HCT116 (cell line): ENCODE measurements around the gene OR7C1. TPM values are rescaled to one million over a fixed set of nuclear protein-coding genes. Genes with fewer than 3 reads are reported as not detected.

Experiments used
- ATAC-seq: fragments of 200-7000 bp; cut with Tn5 transposase; 2 replicates; pipeline ENCODE4 v1.9.1; 2020; ENCODE audit warnings: mild to moderate bottlenecking, moderate library complexity
- BruUV-seq: library from RNA; stranded (reverse); fragments of 400-500 nt; replicated peaks from 2 replicates; lab custom pipeline; 2021; lab: Mats Ljungman, UMichigan
- CTCF ChIA-PET: fragments of 300-600 bp; sonication (Branson Sonifier 250); formaldehyde crosslinking; loops from one replicate; lab custom pipeline; 2021; ENCODE audit warnings: antibody characterized with exemption; lab: Charles Lee
- POLR2A ChIA-PET: fragments of 300-600, 350-600 bp; sonication (Branson Sonifier 250); formaldehyde crosslinking; loops from one replicate; lab custom pipeline; 2021; ENCODE audit warnings: antibody characterized with exemption; lab: Charles Lee
- RAD21 ChIA-PET, 2 experiments: fragments of 300-600 bp; sonication (Branson Sonifier 250); formaldehyde crosslinking; loops; one replicate each; lab custom pipeline; 2023; ENCODE audit warnings: low total read pairs in 2 of 2; ENCODE audit not compliant: uncharacterized antibody in 2 of 2, unreplicated experiment in 2 of 2, low non-redundant PET in 1 of 2; lab: Charles Lee
- DNase-seq: peaks from one replicate; pipeline ENCODE4 v3.0.0-alpha.2; 2010; ENCODE audit warnings: low read depth, low spot score
- H2AFZ ChIP-seq: fragments of 200-600 bp; shearing (Covaris generic), sonication (generic); 2 replicates; pipeline ENCODE4 v1.6.1; 2017; ENCODE audit warnings: low read depth, mixed run types, mixed read lengths, antibody characterized with exemption, low read length; ENCODE audit not compliant: poor library complexity, severe bottlenecking
- H3K27ac ChIP-seq: 2 replicates; pipeline ENCODE4 v1.5.1; 2012; ENCODE audit warnings: low read depth, low read length
- H3K27me3 ChIP-seq: fragments of 200-600 bp; sonication (generic); 2 replicates; pipeline ENCODE4 v1.6.1; 2016; ENCODE audit warnings: mixed run types, low read length, mixed read lengths; ENCODE audit not compliant: insufficient read depth
- H3K36me3 ChIP-seq, 2 experiments: fragments of 200-500 bp in 1 of 2; fragments of 200-600 bp in 1 of 2; sonication (Bioruptor generic) in 1 of 2; sonication (generic) in 1 of 2; 2 replicates each; pipeline versions ENCODE4 v1.5.1 to v1.6.1; 2014 to 2016; ENCODE audit warnings: low read length in 2 of 2, inconsistent platforms in 1 of 2, mixed read lengths in 1 of 2, mixed run types in 1 of 2; ENCODE audit not compliant: insufficient read depth in 2 of 2, control insufficient read depth in 1 of 2
- H3K4me1 ChIP-seq, 2 experiments: fragments of 200-600 bp in 1 of 2; sonication (generic) in 1 of 2; 2 replicates each; pipeline versions ENCODE4 v1.5.1 to v1.6.1; 2012 to 2017; ENCODE audit warnings: low read length in 2 of 2, inconsistent platforms in 1 of 2, mild to moderate bottlenecking in 1 of 2, mixed read lengths in 1 of 2, mixed run types in 1 of 2, moderate library complexity in 1 of 2; ENCODE audit not compliant: insufficient read depth in 2 of 2, control insufficient read depth in 1 of 2
- H3K4me2 ChIP-seq: fragments of 200-600 bp; sonication (generic); 2 replicates; pipeline ENCODE4 v1.6.1; 2017; ENCODE audit warnings: mixed run types, low read length, mixed read lengths
- H3K4me3 ChIP-seq, 2 experiments: fragments of 200-600 bp in 1 of 2; sonication (generic) in 1 of 2; replicated peaks in 1 of 2; 2 replicates each; pipeline ENCODE4 v1.5.1; 2011 to 2016; ENCODE audit warnings: low read length in 2 of 2, control low read depth in 1 of 2, low read depth in 1 of 2, mild to moderate bottlenecking in 1 of 2, mixed read lengths in 1 of 2, mixed run types in 1 of 2
- H3K79me2 ChIP-seq: fragments of 200-600 bp; sonication (generic); 2 replicates; pipeline ENCODE4 v1.6.1; 2017; ENCODE audit warnings: mild to moderate bottlenecking, mixed run types, low read length, moderate library complexity, mixed read lengths; ENCODE audit not compliant: insufficient read depth
- H3K9ac ChIP-seq: fragments of 200-600 bp; sonication (generic); 2 replicates; pipeline ENCODE4 v1.6.1; 2016; ENCODE audit warnings: low read length, mixed read lengths
- H3K9me2 ChIP-seq: fragments of 200-600 bp; sonication (generic), shearing (Covaris generic); 2 replicates; pipeline ENCODE4 v1.6.1; 2017; ENCODE audit warnings: mixed run types, mild to moderate bottlenecking, moderate library complexity; ENCODE audit not compliant: insufficient read depth
- H3K9me3 ChIP-seq, 2 experiments: fragments of 200-500 bp in 1 of 2; fragments of 200-600 bp in 1 of 2; sonication (Bioruptor generic) in 1 of 2; sonication (generic) in 1 of 2; 2 replicates each; pipeline ENCODE4 v1.6.1; 2014 to 2017; ENCODE audit warnings: low read length in 2 of 2, mixed read lengths in 2 of 2, inconsistent platforms in 1 of 2, low read depth in 1 of 2, mild to moderate bottlenecking in 1 of 2, mixed run types in 1 of 2, moderate library complexity in 1 of 2; ENCODE audit not compliant: control insufficient read depth in 1 of 2, insufficient read depth in 1 of 2
- H4K20me1 ChIP-seq: fragments of 200-600 bp; sonication (generic), shearing (Covaris generic); 2 replicates; pipeline ENCODE4 v1.6.1; 2017; ENCODE audit warnings: mixed run types, mild to moderate bottlenecking, moderate library complexity; ENCODE audit not compliant: insufficient read depth
- CEBPB ChIP-seq: IDR thresholded peaks from 2 replicates; pipeline ENCODE4 v1.6.1; 2012; ENCODE audit warnings: low read depth
- ELF1 ChIP-seq: IDR thresholded peaks from 2 replicates; pipeline ENCODE4 v1.6.1; 2012; ENCODE audit warnings: low read depth, borderline replicate concordance
- FOSL1 ChIP-seq: IDR thresholded peaks from 2 replicates; pipeline ENCODE4 v1.6.1; 2012; ENCODE audit warnings: low read depth
- SP1 ChIP-seq: IDR thresholded peaks from 2 replicates; pipeline ENCODE4 v1.6.1; 2012; ENCODE audit warnings: low read depth
- ZBTB33 ChIP-seq: IDR thresholded peaks from 2 replicates; pipeline ENCODE4 v1.6.1; 2011; ENCODE audit warnings: mild to moderate bottlenecking, low read length, moderate library complexity; ENCODE audit not compliant: insufficient replicate concordance; ENCODE audit errors: extremely low read depth
- intact Hi-C: fragments of 100-400 bp; cut with micrococcal nuclease; formaldehyde crosslinking; loops from 2 replicates; pipeline ENCODE4 v1.10.0; 2022
- total RNA-seq: library from RNA; stranded (reverse); gene quantifications from one replicate; pipeline ENCODE4 v1.2.1, GENCODE V29; 2021; ENCODE audit not compliant: unreplicated experiment
- TF ChIP-seq, protein P1 (sequence below), 3 experiments: fragments of 200-600 bp in 1 of 3; sonication (generic) in 1 of 3; IDR thresholded peaks in 2 of 3; conservative IDR thresholded peaks in 1 of 3; 2 replicates each; pipeline ENCODE4 v1.5.1; 2012 to 2017; ENCODE audit warnings: low read depth in 2 of 3, low read length in 2 of 3, antibody characterized with exemption in 1 of 3, borderline replicate concordance in 1 of 3, control low read depth in 1 of 3, mild to moderate bottlenecking in 1 of 3, mixed read lengths in 1 of 3, mixed run types in 1 of 3, moderate library complexity in 1 of 3; ENCODE audit not compliant: insufficient read depth in 1 of 3
- TF ChIP-seq, protein P2 (sequence below): IDR thresholded peaks from 2 replicates; pipeline ENCODE4 v1.6.1; 2012

Gene OR7C1
- total RNA-seq, 1 experiment from 2014 or later, result not detected

DNA sequence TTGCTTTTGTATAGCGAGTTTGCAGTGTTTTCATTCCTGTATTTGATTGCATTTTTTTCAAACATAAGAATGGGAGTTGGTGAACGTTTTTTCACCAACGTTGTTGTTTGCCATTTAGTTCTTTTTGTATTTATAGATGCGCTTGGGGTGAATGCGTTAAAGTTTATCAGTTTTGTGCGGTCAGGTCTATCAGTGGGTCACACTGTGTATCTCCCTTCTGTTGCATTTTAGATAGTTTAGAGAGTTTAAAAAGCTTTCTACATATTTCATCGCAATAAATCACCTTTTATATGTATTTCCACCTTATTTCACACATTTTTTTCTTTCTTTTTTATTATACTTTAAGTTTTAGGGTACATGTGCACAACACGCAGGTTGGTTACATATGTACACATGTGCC lies 16.4 kb downstream of the OR7C1 start (continued):
- TF ChIP-seq, protein P1, sequence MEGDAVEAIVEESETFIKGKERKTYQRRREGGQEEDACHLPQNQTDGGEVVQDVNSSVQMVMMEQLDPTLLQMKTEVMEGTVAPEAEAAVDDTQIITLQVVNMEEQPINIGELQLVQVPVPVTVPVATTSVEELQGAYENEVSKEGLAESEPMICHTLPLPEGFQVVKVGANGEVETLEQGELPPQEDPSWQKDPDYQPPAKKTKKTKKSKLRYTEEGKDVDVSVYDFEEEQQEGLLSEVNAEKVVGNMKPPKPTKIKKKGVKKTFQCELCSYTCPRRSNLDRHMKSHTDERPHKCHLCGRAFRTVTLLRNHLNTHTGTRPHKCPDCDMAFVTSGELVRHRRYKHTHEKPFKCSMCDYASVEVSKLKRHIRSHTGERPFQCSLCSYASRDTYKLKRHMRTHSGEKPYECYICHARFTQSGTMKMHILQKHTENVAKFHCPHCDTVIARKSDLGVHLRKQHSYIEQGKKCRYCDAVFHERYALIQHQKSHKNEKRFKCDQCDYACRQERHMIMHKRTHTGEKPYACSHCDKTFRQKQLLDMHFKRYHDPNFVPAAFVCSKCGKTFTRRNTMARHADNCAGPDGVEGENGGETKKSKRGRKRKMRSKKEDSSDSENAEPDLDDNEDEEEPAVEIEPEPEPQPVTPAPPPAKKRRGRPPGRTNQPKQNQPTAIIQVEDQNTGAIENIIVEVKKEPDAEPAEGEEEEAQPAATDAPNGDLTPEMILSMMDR (IDR thresholded peaks at IDR 0.05 in 2 of 3, conservative IDR thresholded peaks at IDR 0.05 in 1 of 3; ENCODE audit: borderline replicate concordance in 1 of 3, insufficient read depth in 1 of 3, low read depth in 2 of 3, low read length in 2 of 3), result no peak
- no peak for TF ChIP-seq CEBPB

- CTCF ChIA-PET, result no interaction called here
- Histone ChIP-seq H3K27me3 (peaks cover 22% of the 10 kb centered on the region; the same call in 1 of the 2 replicates), H2AFZ (no peak overlapping the region), H3K9ac (no peak overlapping the region), H3K27ac (no peak overlapping the region), H3K9me3 (no peaks in the 10 kb centered on the region), H3K9me2 (no peaks in the 10 kb centered on the region)
- RAD21 ChIA-PET, result no interaction called here
- ATAC-seq, result no peak
- BruUV-seq, result no TSS peak
- TF ChIP-seq ELF1, result no peak
- TF ChIP-seq CEBPB, result no peak
- TF ChIP-seq, protein P2, sequence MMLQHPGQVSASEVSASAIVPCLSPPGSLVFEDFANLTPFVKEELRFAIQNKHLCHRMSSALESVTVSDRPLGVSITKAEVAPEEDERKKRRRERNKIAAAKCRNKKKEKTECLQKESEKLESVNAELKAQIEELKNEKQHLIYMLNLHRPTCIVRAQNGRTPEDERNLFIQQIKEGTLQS, result no peak
- TF ChIP-seq SP1, result no peak
- no peak for TF ChIP-seq ZBTB33
- no peak for TF ChIP-seq FOSL1
- TF ChIP-seq, all 23 proteins: peak for 0
- H3K79me2 ChIP-seq, result no peaks in the 10 kb centered on the region
- intact Hi-C loops, result no loop called here
- DNase-seq, result no peak
- H4K20me1 ChIP-seq, result no peaks in the 10 kb centered on the region
- no peak overlapping the region for H3K4me2 ChIP-seq
- no peak overlapping the region for H3K4me3 ChIP-seq
- POLR2A ChIA-PET, result no interaction called here
- H3K4me1 ChIP-seq, result no peaks in the 10 kb centered on the region
- H3K36me3 ChIP-seq, result no peaks in the 10 kb centered on the region
Observed at GRCh38 chr19:14817052-14817451, 17.9 kb downstream of the OR7C1 start.
